NCI-H345 treated with DMSO at 0.1 percent for 48 hours (cell line): ENCODE data around the gene CNTN1.

Experiments
- DNase-seq: peaks from one replicate; lab custom pipeline; 2025; ENCODE audit not compliant: unreplicated experiment; lab: John Stamatoyannopoulos, UW

The CNTN1 gene

GRCh38 chr12:41100572-41100971 is 408.3 kb downstream of the CNTN1 start:
- no peak for DNase-seq

- no peak for DNase-seq
Measured at GRCh38 chr12:41101806-41102205, 409.6 kb downstream of the CNTN1 start.

- DNase-seq, result no peak
Measured at GRCh38 chr12:41103614-41104013, 411.4 kb downstream of the CNTN1 start.

GRCh38 chr12:41106315-41106714 is 414.1 kb downstream of the CNTN1 start:
- DNase-seq, result no peak

- no peak for DNase-seq
Measured at GRCh38 chr12:41108032-41108431, 415.8 kb downstream of the CNTN1 start.

GRCh38 chr12:41112903-41113302 is 420.7 kb downstream of the CNTN1 start:
- DNase-seq, result no peak

GRCh38 chr12:41120211-41120610 is 428.0 kb downstream of the CNTN1 start:
- DNase-seq, result no peak

GRCh38 chr12:41121374-41121773 is 429.1 kb downstream of the CNTN1 start:
- DNase-seq, result no peak
